ENCODE data around the gene SCGB1C2. TPM values are rescaled to one million over a fixed set of nuclear protein-coding genes. Genes with fewer than 3 reads are reported as not detected.
"Not testable (repeated sequence)": the region's sequence is repeated elsewhere in the genome, so short reads cannot be mapped to it uniquely, and the experiment has no call there.

The SCGB1C2 gene
- total RNA-seq, 1 donor from 2014 or later: not detected

- DNase-seq: no peak
Observed at GRCh38 chr17:149231-149630, 11.9 kb downstream of the SCGB1C2 start.

- no peak for DNase-seq
Observed at GRCh38 chr17:149897-150584, 12.7 kb downstream of the SCGB1C2 start.

- no peak for DNase-seq
Observed at GRCh38 chr17:151004-151403, 13.6 kb downstream of the SCGB1C2 start.

- no peak for DNase-seq
Observed at GRCh38 chr17:151886-152859, 14.8 kb downstream of the SCGB1C2 start.

GRCh38 chr17:152860-153420 is 15.6 kb downstream of the SCGB1C2 start:
- DNase-seq: no peak

GRCh38 chr17:153851-154250 is 16.5 kb downstream of the SCGB1C2 start:
- no peak for DNase-seq

GRCh38 chr17:155576-155975 is 18.2 kb downstream of the SCGB1C2 start:
- DNase-seq: no peak

GRCh38 chr17:156094-156621 is 18.8 kb downstream of the SCGB1C2 start:
- DNase-seq: no peak

- no peak for DNase-seq
Observed at GRCh38 chr17:156946-157345, 19.6 kb downstream of the SCGB1C2 start.

- no peak for DNase-seq
Observed at GRCh38 chr17:157901-158300, 20.5 kb downstream of the SCGB1C2 start.

GRCh38 chr17:158379-158778 is 21.0 kb downstream of the SCGB1C2 start:
- no peak for DNase-seq

GRCh38 chr17:159609-160008 is 22.2 kb downstream of the SCGB1C2 start:
- DNase-seq: no peak

- no peak for DNase-seq
Observed at GRCh38 chr17:160336-160735, 23.0 kb downstream of the SCGB1C2 start.

- no peak for DNase-seq
Observed at GRCh38 chr17:161481-161880, 24.1 kb downstream of the SCGB1C2 start.

GRCh38 chr17:162689-163088 is 25.3 kb downstream of the SCGB1C2 start:
- DNase-seq: no peak

GRCh38 chr17:163514-164098 is 26.2 kb downstream of the SCGB1C2 start:
- no peak for DNase-seq

- peak; percentile 6 for DNase-seq
Observed at GRCh38 chr17:164303-165235, 27.2 kb downstream of the SCGB1C2 start.

GRCh38 chr17:165939-166338 is 28.6 kb downstream of the SCGB1C2 start:
- DNase-seq: no peak

- not testable (repeated sequence) for DNase-seq
Observed at GRCh38 chr17:168614-169013, 31.2 kb downstream of the SCGB1C2 start.

GRCh38 chr17:170130-170670 is 32.8 kb downstream of the SCGB1C2 start:
- DNase-seq: no peak

GRCh38 chr17:171871-172270 is 34.5 kb downstream of the SCGB1C2 start:
- no peak for DNase-seq
